K562 (cell line): Measurements from ENCODE around the gene RSRC1. TPM values are rescaled to one million over a fixed set of nuclear protein-coding genes. Genes with fewer than 3 reads are reported as not detected.

Experiments used
- ATAC-seq: fragments of 200-7000 bp; cut with Tn5 transposase; 3 replicates; pipeline ENCODE4 v1.9.1; 2020; ENCODE audit warnings: moderate library complexity
- BruUV-seq: library from RNA; stranded (reverse); fragments of 400-500 nt; replicated peaks from 2 replicates; lab custom pipeline; 2021; lab: Mats Ljungman, UMichigan
- CTCF ChIA-PET: fragments of 300-600 bp; formaldehyde crosslinking; extraction: SDS; loops from one replicate; lab custom pipeline; 2021; ENCODE audit warnings: low intra/inter-chr PET ratio; lab: Yijun Ruan, JAX
- POLR2A ChIA-PET: fragments of 300-600, 350-650 bp; sonication (Branson Sonifier 250); formaldehyde crosslinking; extraction: SDS; loops from one replicate; lab custom pipeline; 2021; ENCODE audit warnings: antibody characterized with exemption, inconsistent platforms; lab: Yijun Ruan, JAX
- DNase-seq, 4 experiments: peaks; one replicate each; pipeline versions ENCODE4 v3.0.0 to v3.0.0-alpha.2; 2011 to 2018; ENCODE audit warnings: low spot score in 3 of 4, mixed read lengths in 3 of 4; ENCODE audit errors: extremely low read depth in 1 of 4
- FAIRE-seq: peaks from 2 replicates; lab custom pipeline; 2011; peaks lifted over from hg19 to GRCh38; lab: Jason Lieb, UNC
- H2AFZ ChIP-seq: 2 replicates; pipeline ENCODE4 v1.6.0; 2011; ENCODE audit warnings: low read depth, low read length, control low read depth, inconsistent platforms
- H3K27ac ChIP-seq: fragments of 200-600 bp; 3 replicates; pipeline ENCODE4 v1.8.0; 2011; ENCODE audit warnings: low read depth, mild to moderate bottlenecking, control low read depth, inconsistent platforms, low read length, moderate library complexity, mixed read lengths; ENCODE audit errors: extremely low read depth
- H3K27me3 ChIP-seq, 2 experiments: fragments of 300-600 bp in 1 of 2; 2 replicates in 1 of 2; 3 replicates in 1 of 2; pipeline versions ENCODE4 v1.6.0 to v1.8.0; 2011; ENCODE audit warnings: inconsistent platforms in 2 of 2, low read length in 2 of 2, mild to moderate bottlenecking in 1 of 2, mixed read lengths in 1 of 2, moderate library complexity in 1 of 2; ENCODE audit not compliant: control insufficient read depth in 2 of 2, insufficient read depth in 2 of 2
- H3K36me3 ChIP-seq: fragments of 300-600 bp; 3 replicates; pipeline ENCODE4 v1.8.0; 2011; ENCODE audit warnings: mild to moderate bottlenecking, low read length, inconsistent platforms; ENCODE audit not compliant: control insufficient read depth, insufficient read depth
- H3K4me1 ChIP-seq, 2 experiments: fragments of 200-600 bp in 1 of 2; replicated peaks in 1 of 2; 2 replicates in 1 of 2; 3 replicates in 1 of 2; pipeline versions ENCODE4 v1.5.1 to v1.8.0; 2011; ENCODE audit warnings: inconsistent platforms in 2 of 2, low read length in 2 of 2, mild to moderate bottlenecking in 1 of 2, mixed read lengths in 1 of 2, moderate library complexity in 1 of 2; ENCODE audit not compliant: control insufficient read depth in 2 of 2, insufficient read depth in 2 of 2
- H3K4me2 ChIP-seq: 2 replicates; pipeline ENCODE4 v1.6.1; 2011; ENCODE audit warnings: low read length, control low read depth, inconsistent platforms, mixed read lengths; ENCODE audit not compliant: insufficient read depth
- H3K4me3 ChIP-seq: fragments of 200-600 bp; sonication (generic), shearing (Covaris generic); 2 replicates; pipeline ENCODE4 v1.5.1; 2016; ENCODE audit warnings: control low read depth, inconsistent platforms
- H3K79me2 ChIP-seq: fragments of 200-600 bp; 3 replicates; pipeline ENCODE4 v1.8.0; 2011; ENCODE audit warnings: low read length, inconsistent platforms; ENCODE audit not compliant: control insufficient read depth, insufficient read depth
- H3K9ac ChIP-seq, 2 experiments: 2 replicates each; pipeline versions ENCODE4 v1.6.0 to v1.6.1; 2011; ENCODE audit warnings: low read depth in 2 of 2, low read length in 2 of 2, control low read depth in 1 of 2, inconsistent platforms in 1 of 2, mild to moderate bottlenecking in 1 of 2, mixed read lengths in 1 of 2; ENCODE audit not compliant: insufficient read depth in 1 of 2
- H3K9me1 ChIP-seq: one replicate; pipeline ENCODE4 v1.6.0; 2011; ENCODE audit warnings: inconsistent platforms, mild to moderate bottlenecking, low read length, moderate library complexity; ENCODE audit not compliant: control insufficient read depth, insufficient read depth
- H3K9me3 ChIP-seq: replicated peaks from 2 replicates; pipeline ENCODE4 v1.5.1; 2011; ENCODE audit warnings: low read depth, low read length, inconsistent platforms; ENCODE audit not compliant: control insufficient read depth, insufficient read depth
- H4K20me1 ChIP-seq: replicated peaks from 2 replicates; pipeline ENCODE4 v1.6.1; 2011; ENCODE audit warnings: low read length, inconsistent platforms, mixed read lengths; ENCODE audit not compliant: control insufficient read depth, insufficient read depth
- ATF1 ChIP-seq, 2 experiments: fragments of 450-650 bp in 1 of 2; IDR thresholded peaks; 2 replicates each; pipeline ENCODE4 v1.6.1; 2016; ENCODE audit warnings: missing compliant biosample characterization in 1 of 2, missing genetic modification characterization in 1 of 2
- C11orf30 ChIP-seq: fragments of 450-650 bp; IDR thresholded peaks from 2 replicates; pipeline ENCODE4 v1.6.1; 2016; ENCODE audit warnings: low read depth, mild to moderate bottlenecking
- E2F1 ChIP-seq: sonication (generic); formaldehyde crosslinking; IDR thresholded peaks from 2 replicates; pipeline ENCODE4 v1.8.1; 2023; ENCODE audit warnings: mild to moderate bottlenecking, missing genetic modification reagents, moderate library complexity
- EGR1 ChIP-seq: fragments of 450-650 bp; conservative IDR thresholded peaks from 2 replicates; pipeline ENCODE4 v1.6.1; 2017; ENCODE audit warnings: mild to moderate bottlenecking
- HDAC3 ChIP-seq: fragments of 450-650 bp; IDR thresholded peaks from 2 replicates; pipeline ENCODE4 v1.6.1; 2018; ENCODE audit warnings: borderline replicate concordance, mild to moderate bottlenecking, moderate library complexity; ENCODE audit not compliant: partially characterized antibody
- MAFG ChIP-seq: fragments of 450-650 bp; conservative IDR thresholded peaks from 2 replicates; pipeline ENCODE4 v1.6.1; 2016; ENCODE audit warnings: missing genetic modification characterization, missing compliant biosample characterization
- MBD2 ChIP-seq: sonication (generic); IDR thresholded peaks from 2 replicates; pipeline ENCODE4 v1.6.1; 2016; ENCODE audit warnings: low read depth, borderline replicate concordance
- MCM5 ChIP-seq: fragments of 450-650 bp; IDR thresholded peaks from 2 replicates; pipeline ENCODE4 v1.6.1; 2016; ENCODE audit warnings: low read depth
- NBN ChIP-seq: fragments of 450-650 bp; IDR thresholded peaks from 2 replicates; pipeline ENCODE4 v1.6.1; 2016; ENCODE audit warnings: low read depth, mild to moderate bottlenecking
- NCOA1 ChIP-seq: fragments of 450-650 bp; IDR thresholded peaks from 2 replicates; pipeline ENCODE4 v1.6.1; 2016; ENCODE audit warnings: low read depth
- RAD21 ChIP-seq, 2 experiments: fragments of 250-450 bp in 1 of 2; fragments of 450-650 bp in 1 of 2; sonication (Bioruptor Pico) in 1 of 2; formaldehyde crosslinking in 1 of 2; IDR thresholded peaks in 1 of 2; conservative IDR thresholded peaks in 1 of 2; 2 replicates each; pipeline versions ENCODE4 v1.4.0 to v1.8.0; 2020 to 2022; ENCODE audit warnings: mild to moderate bottlenecking in 2 of 2, moderate library complexity in 1 of 2
- SREBF2 ChIP-seq: sonication (generic); formaldehyde crosslinking; IDR thresholded peaks from 2 replicates; pipeline ENCODE4 v1.4.0; 2020; ENCODE audit warnings: mild to moderate bottlenecking, missing genetic modification reagents
- THRA ChIP-seq: fragments of 450-650 bp; IDR thresholded peaks from 2 replicates; pipeline ENCODE4 v1.6.1; 2017; ENCODE audit warnings: mild to moderate bottlenecking, moderate library complexity
- ZNF224 ChIP-seq: sonication (generic); formaldehyde crosslinking; IDR thresholded peaks from 2 replicates; pipeline ENCODE4 v1.8.0; 2022; ENCODE audit warnings: mild to moderate bottlenecking, missing genetic modification reagents
- ZNF316 ChIP-seq: fragments of 450-650 bp; IDR thresholded peaks from 2 replicates; pipeline ENCODE4 v1.6.1; 2016
- WGBS: fragments of 100-300 bp; shearing (Covaris generic); methylation state at CpG from one replicate; pipeline ENCODE4 v1.1.6; 2016; ENCODE audit warnings: low coverage, mixed read lengths; ENCODE audit not compliant: insufficient coverage; ENCODE audit errors: missing lambda C conversion rate; 5-methylcytosine and 5-hydroxymethylcytosine counted together
- in situ Hi-C: fragments of 300-500 bp; cut with MboI; formaldehyde crosslinking; loops from 4 replicates; pipeline ENCODE4 v1.15.0; 2018; ENCODE audit warnings: inconsistent platforms, mixed read lengths
- intact Hi-C: fragments of 100-400 bp; cut with micrococcal nuclease; formaldehyde crosslinking; loops from 2 replicates; pipeline ENCODE4 v1.14.2; 2022
- polyA plus RNA-seq, 8 experiments: library from polyadenylated mRNA; depleted of rRNA in 4 of 8; stranded (reverse) in 5 of 8; unstranded in 3 of 8; fragments of >200 nt; fragmentation: Nextera tagmentation in 2 of 8; fragmentation: Illumina TruSeq in 1 of 8; extraction: Ambion mirVana in 2 of 8; extraction: Trizol in 1 of 8; gene quantifications; 2 replicates each; pipeline versions ENCODE4 v1.2.1 to v1.2.3, GENCODE V29; 2011 to 2014; ENCODE audit warnings: inconsistent platforms in 1 of 8, missing spikeins in 1 of 8
- total RNA-seq, 7 experiments: library from RNA; depleted of rRNA in 6 of 7; stranded (reverse); fragments of >200 nt in 6 of 7; fragmentation: Illumina TruSeq in 2 of 7; extraction: Trizol in 2 of 7; gene quantifications; 2 replicates each; pipeline versions ENCODE4 v1.2.1 to v1.2.3, GENCODE V29; 2011 to 2021; ENCODE audit warnings: low replicate concordance in 1 of 7

RSRC1 gene
- total and polyA plus RNA-seq, 9 of the 15 experiments (the other 6 are each of a cell fraction or from before 2014, with no cell fraction given): 19.3 to 128 (median 75.5) TPM

GRCh38 chr3:158072790-158073189, 37.1 kb upstream of the RSRC1 start:
- no peaks in the 10 kb centered on the region for H3K36me3 ChIP-seq
- BruUV-seq: no TSS peak
- FAIRE-seq: no peak
- ChIA-PET POLR2A (no interaction called here), CTCF (no interaction called here)
- no peaks in the 10 kb centered on the region for H3K9me1 ChIP-seq
- H2AFZ ChIP-seq: no peak overlapping the region
- intact Hi-C loops (no loop called here), in situ Hi-C loops (no loop called here)
- H3K27me3 ChIP-seq: peaks cover 0 to 4% of the 10 kb centered on the region in 2 experiments; a peak in 1 of 5 replicates
- no peaks in the 10 kb centered on the region for H3K9me3 ChIP-seq
- H3K4me1 ChIP-seq: no peaks in the 10 kb centered on the region
- H3K4me3 ChIP-seq: no peak overlapping the region
- H3K4me2 ChIP-seq: no peak overlapping the region
- H3K79me2 ChIP-seq: no peaks in the 10 kb centered on the region
- no peak overlapping the region for H3K27ac ChIP-seq
- no peak for DNase-seq
- ATAC-seq: no peak
- H4K20me1 ChIP-seq: no peaks in the 10 kb centered on the region
- no peak for TF ChIP-seq ZNF224
- peak; percentile 24; the same call in 1 of the 2 replicates for TF ChIP-seq MAFG (tag)
- TF ChIP-seq ZNF316: peak; percentile 65
- peak; percentile 38; the same call in 1 of the 2 replicates for TF ChIP-seq C11orf30
- H3K9ac ChIP-seq: no peak overlapping the region

GRCh38 chr3:158074591-158074990, 35.3 kb upstream of the RSRC1 start:
- Histone ChIP-seq H3K36me3 (no peaks in the 10 kb centered on the region), H3K4me3 (no peak overlapping the region), H3K9me3 (no peaks in the 10 kb centered on the region), H3K27ac (no peak overlapping the region), H4K20me1 (no peaks in the 10 kb centered on the region), H3K4me1 (no peaks in the 10 kb centered on the region), H3K79me2 (no peaks in the 10 kb centered on the region), H3K9ac (no peak overlapping the region), H3K27me3 (peaks cover 0 to 4% of the 10 kb centered on the region in 2 experiments; a peak in 2 of 5 replicates), H2AFZ (no peak overlapping the region), H3K9me1 (no peaks in the 10 kb centered on the region), H3K4me2 (no peak overlapping the region)
- POLR2A ChIA-PET: no interaction called here
- WGBS: 0% methylated on average over 1 of the region's 1 CpG
- in situ Hi-C loops (no loop called here), intact Hi-C loops (no loop called here)
- FAIRE-seq (no peak), DNase-seq (no peak), ATAC-seq (no peak)
- CTCF ChIA-PET: no interaction called here
- no TSS peak for BruUV-seq
- no peak for TF ChIP-seq NBN
- TF ChIP-seq SREBF2 (CRISPR knock-in tag): no peak
- no peak for TF ChIP-seq RAD21 (CRISPR knock-in tag; conservative IDR thresholded peaks at IDR 0.05 in 1 of 2, IDR thresholded peaks at IDR 0.05 in 1 of 2)
- no peak for TF ChIP-seq NCOA1
- TF ChIP-seq ATF1 (CRISPR knock-in tag; IDR thresholded peaks at IDR 0.05): no peak
- TF ChIP-seq ATF1 (tag; IDR thresholded peaks at IDR 0.05): no peak
- no peak for TF ChIP-seq MBD2
- TF ChIP-seq THRA: no peak
- no peak for TF ChIP-seq HDAC3
- no peak for TF ChIP-seq E2F1 (CRISPR knock-in tag)
- no peak for TF ChIP-seq MCM5
- TF ChIP-seq EGR1: no peak
